GM21367 (cell line): ENCODE results near the gene RAPGEF4.

Experiments
- ATAC-seq: cut with Tn5 transposase; IDR thresholded peaks from one replicate; pipeline ENCODE4 v1.9.1; 2021; ENCODE audit not compliant: unreplicated experiment

The RAPGEF4 gene

GRCh38 chr2:172821370-172822338 is 86.0 kb downstream of the RAPGEF4 start:
- no peak for ATAC-seq

- ATAC-seq = no peak
Observed at GRCh38 chr2:172822585-172822984, 86.9 kb downstream of the RAPGEF4 start.

GRCh38 chr2:172823261-172823850 is 87.7 kb downstream of the RAPGEF4 start:
- ATAC-seq = no peak

DNA sequence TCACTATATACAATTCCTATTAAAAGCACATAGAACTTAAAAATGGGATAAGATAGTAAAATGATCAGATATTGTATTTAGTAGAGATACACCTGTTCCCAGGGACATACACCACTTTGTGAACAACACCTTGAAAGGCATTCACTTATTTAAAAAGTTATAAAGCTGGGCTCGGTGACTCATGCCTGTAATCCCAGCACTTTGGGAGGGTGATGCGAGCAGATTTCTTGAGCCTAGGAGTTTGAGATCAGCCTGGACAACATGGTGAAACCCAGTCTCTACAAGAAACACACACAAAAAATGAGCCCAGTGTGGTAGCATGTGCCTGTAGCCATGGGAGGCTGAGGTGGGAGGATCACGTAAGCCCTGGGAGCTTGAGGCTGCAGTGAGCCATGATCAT is 90.9 kb downstream of the RAPGEF4 start:
- no peak for ATAC-seq

- no peak for ATAC-seq
Observed at GRCh38 chr2:172829229-172829628, 93.6 kb downstream of the RAPGEF4 start.

- ATAC-seq = no peak
Observed at GRCh38 chr2:172830482-172830881, 94.8 kb downstream of the RAPGEF4 start.

DNA sequence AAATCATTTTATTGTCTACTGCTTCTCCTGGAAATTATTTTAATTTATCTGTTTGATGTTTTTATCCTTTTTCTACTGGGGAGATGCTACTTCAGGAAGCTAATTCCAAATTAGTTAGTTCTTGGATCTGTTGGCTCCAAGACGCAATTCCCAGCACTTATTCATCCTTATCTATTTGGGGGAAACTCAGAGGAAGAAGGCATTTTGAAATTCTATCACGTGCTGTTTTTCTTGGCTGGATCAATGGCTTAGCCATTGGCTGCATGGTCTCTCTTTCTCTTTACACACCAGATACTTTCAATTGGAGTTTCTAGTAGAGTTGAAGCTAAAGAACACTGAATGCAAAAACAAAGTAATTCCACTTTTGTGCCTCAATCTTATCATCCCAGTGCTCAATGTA is 98.3 kb downstream of the RAPGEF4 start:
- no peak for ATAC-seq

DNA sequence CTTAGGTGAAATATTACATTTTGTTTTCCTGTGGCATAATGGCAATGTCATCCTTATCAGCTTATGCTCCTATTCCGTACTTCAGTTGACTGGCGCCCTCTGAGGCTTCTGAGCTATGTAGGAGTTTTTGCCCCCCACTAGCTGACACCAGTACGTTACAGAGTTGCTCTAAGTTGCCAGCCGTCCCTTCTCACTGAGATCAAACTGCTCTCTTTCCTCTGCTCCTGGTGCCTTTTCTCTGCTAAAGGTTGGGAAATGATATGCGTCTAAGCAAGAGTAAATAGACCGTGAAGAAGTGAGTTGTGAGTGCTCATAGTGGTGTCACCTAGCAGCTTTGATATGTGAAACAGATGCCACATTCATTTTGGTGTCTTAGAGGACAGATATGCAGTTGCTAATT is 99.2 kb downstream of the RAPGEF4 start:
- no peak for ATAC-seq

DNA sequence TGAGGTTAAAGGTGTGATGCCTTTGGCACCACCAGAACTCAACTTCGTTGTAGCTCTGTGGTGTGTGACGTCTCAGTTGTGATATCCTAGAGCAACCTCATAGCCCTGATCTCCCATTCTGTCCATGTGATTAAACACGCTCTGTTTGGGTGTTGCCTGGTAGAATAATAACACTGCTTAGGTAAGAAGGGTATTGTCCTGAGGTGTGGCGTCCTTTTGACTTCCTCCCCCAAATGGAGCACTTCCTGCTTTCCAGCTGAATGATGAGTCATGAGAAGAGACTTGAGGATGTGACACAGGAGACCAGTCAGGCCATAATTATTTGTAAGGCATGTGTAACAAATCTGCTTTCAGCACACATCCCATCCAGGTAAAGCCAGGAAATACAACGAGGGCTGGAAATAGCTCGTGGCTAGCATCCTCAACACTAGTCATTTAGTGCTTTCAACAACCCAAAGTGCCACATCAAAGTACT is 100.7 kb downstream of the RAPGEF4 start:
- no peak for ATAC-seq

DNA sequence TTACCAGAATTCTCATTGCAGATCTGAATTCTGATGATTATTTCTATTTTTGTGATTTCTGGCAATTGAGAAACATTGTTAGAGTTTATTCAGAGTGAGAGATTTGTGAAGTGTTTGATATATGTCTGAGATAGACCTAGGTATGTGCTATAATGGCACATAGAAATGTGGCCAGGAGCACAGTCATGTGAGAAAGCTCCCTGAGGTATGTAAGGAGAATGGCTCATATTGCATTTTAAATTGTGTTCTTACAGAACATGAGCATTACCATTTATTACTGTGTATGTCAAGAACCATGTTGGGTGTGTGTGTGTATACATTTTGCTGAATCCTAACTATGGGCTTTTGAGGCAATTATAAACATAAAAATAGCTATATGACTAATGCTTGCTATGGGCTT is 101.2 kb downstream of the RAPGEF4 start:
- ATAC-seq = no peak

- ATAC-seq = no peak
Observed at GRCh38 chr2:172839446-172839845, 103.8 kb downstream of the RAPGEF4 start.

DNA sequence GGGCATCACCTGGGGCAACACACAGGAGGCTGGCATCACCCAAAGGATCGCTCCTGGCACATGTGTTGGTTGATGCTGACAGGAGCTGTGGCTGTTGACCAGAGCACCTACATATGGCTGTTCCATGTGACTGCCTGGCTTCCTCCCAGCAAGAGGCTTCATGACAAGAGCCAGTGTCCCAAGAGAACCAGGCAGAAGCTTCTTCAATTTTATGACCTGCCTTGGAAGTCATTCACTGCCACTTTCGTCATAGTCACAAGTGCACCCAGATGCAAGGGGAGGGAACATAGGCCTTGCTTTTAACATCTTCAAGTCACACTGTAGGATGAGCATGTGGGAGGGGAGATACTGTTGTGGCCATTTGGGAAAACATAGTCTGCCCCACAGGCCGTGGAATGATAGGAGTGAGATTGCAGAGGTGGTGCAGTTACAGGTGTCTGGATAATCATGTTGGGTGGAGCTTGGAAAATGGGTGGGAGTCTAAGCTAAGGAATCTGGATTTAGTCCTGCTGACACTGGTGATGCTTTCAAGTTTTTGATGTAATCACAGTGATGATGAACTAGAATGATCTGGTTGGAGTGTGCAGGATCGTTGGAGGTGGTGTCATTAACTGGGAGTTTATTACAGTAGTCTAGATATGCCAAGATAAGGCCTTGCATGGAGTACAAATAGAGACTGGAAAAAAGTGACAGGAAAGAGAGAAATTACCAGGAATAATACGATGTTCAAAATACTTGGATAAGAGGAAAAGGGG is 107.0 kb downstream of the RAPGEF4 start:
- no peak for ATAC-seq

- no peak for ATAC-seq
Observed at GRCh38 chr2:172843266-172843582, 107.6 kb downstream of the RAPGEF4 start.

- no peak for ATAC-seq
Observed at GRCh38 chr2:172843902-172844715, 108.5 kb downstream of the RAPGEF4 start.

- no peak for ATAC-seq
Observed at GRCh38 chr2:172845028-172845630, 109.5 kb downstream of the RAPGEF4 start.

GRCh38 chr2:172846551-172846950 is 110.9 kb downstream of the RAPGEF4 start:
- no peak for ATAC-seq

- no peak for ATAC-seq
Observed at GRCh38 chr2:172847188-172847587, 111.5 kb downstream of the RAPGEF4 start.

GRCh38 chr2:172848519-172848918 is 112.9 kb downstream of the RAPGEF4 start:
- ATAC-seq = no peak

- no peak for ATAC-seq
Observed at GRCh38 chr2:172849519-172850217, 114.0 kb downstream of the RAPGEF4 start.

GRCh38 chr2:172855588-172855987 is 119.9 kb downstream of the RAPGEF4 start:
- ATAC-seq = no peak
